Retina (tissue), 1 donor: ENCODE results near the gene ACER1.
A peak's percentile ranks its signal among the peaks of the same experiment; 100 is the strongest.

Experiments used
- DNase-seq: peaks from one replicate; pipeline ENCODE4 v3.0.0-alpha.2; 2016

ACER1 gene

GRCh38 chr19:6264803-6265202 lies 68.6 kb downstream of the ACER1 start:
- DNase-seq: no peak

GRCh38 chr19:6263735-6264444 lies 69.5 kb downstream of the ACER1 start:
- DNase-seq: no peak

GRCh38 chr19:6263306-6263705 lies 70.1 kb downstream of the ACER1 start:
- DNase-seq: no peak

GRCh38 chr19:6262519-6262918 lies 70.9 kb downstream of the ACER1 start:
- DNase-seq: no peak

- no peak for DNase-seq
Measured at GRCh38 chr19:6261883-6262282, 71.5 kb downstream of the ACER1 start.

GRCh38 chr19:6260912-6261650 lies 72.3 kb downstream of the ACER1 start:
- peak; percentile 48 for DNase-seq

GRCh38 chr19:6260376-6260775 lies 73.0 kb downstream of the ACER1 start:
- no peak for DNase-seq

- no peak for DNase-seq
Measured at GRCh38 chr19:6259312-6259861, 74.0 kb downstream of the ACER1 start.

GRCh38 chr19:6258812-6259311 lies 74.5 kb downstream of the ACER1 start:
- no peak for DNase-seq
